Suprapubic skin (tissue), 4 donors: ENCODE measurements around the gene CDKN1A. TPM values are rescaled to one million over a fixed set of nuclear protein-coding genes. Genes with fewer than 3 reads are reported as not detected.
A peak's percentile ranks its signal among the peaks of the same experiment; 100 is the strongest.

Experiments used
- DNase-seq, 2 donors: peaks; one replicate each; pipeline ENCODE4 v3.0.0-alpha.2; 2019; ENCODE audit warnings: low spot score in 2 of 2
- H3K27ac ChIP-seq: fragments of 200-600 bp; sonication (generic); one replicate; pipeline ENCODE4 v1.5.1; 2019
- H3K27me3 ChIP-seq: fragments of 200-600 bp; sonication (generic); one replicate; pipeline ENCODE4 v1.5.1; 2019
- H3K36me3 ChIP-seq: fragments of 200-600 bp; sonication (generic); one replicate; pipeline ENCODE4 v1.5.1; 2019
- H3K4me1 ChIP-seq: fragments of 200-600 bp; sonication (generic); one replicate; pipeline ENCODE4 v1.5.1; 2019
- H3K4me3 ChIP-seq: fragments of 200-600 bp; sonication (generic); one replicate; pipeline ENCODE4 v1.5.1; 2019; ENCODE audit warnings: mild to moderate bottlenecking
- H3K9me3 ChIP-seq: fragments of 200-600 bp; sonication (generic); one replicate; pipeline ENCODE4 v1.5.1; 2019
- EP300 ChIP-seq: sonication (generic); formaldehyde crosslinking; IDR thresholded peaks from one replicate; pipeline ENCODE4 v1.6.1; 2017; ENCODE audit warnings: antibody characterized with exemption
- POLR2A ChIP-seq, 2 donors: fragments of 450-650 bp; IDR thresholded peaks; one replicate each; pipeline ENCODE4 v1.6.1; 2017; ENCODE audit warnings: antibody characterized with exemption in 2 of 2, mild to moderate bottlenecking in 2 of 2, moderate library complexity in 2 of 2
- POLR2AphosphoS5 ChIP-seq, 3 donors: sonication (generic); formaldehyde crosslinking; IDR thresholded peaks; one replicate each; pipeline ENCODE4 v1.6.1; 2017; ENCODE audit warnings: antibody characterized with exemption in 3 of 3
- WGBS: methylation state at CpG from one replicate; pipeline ENCODE4 v1.1.5; 2018; 5-methylcytosine and 5-hydroxymethylcytosine counted together
- total RNA-seq, 4 donors: library from RNA; depleted of rRNA; stranded (reverse); fragments of >200 nt; gene quantifications; one replicate each; pipeline ENCODE4 v1.1.0, GENCODE V29; 2016
- TF ChIP-seq, protein P1 (sequence below), 2 donors: fragments of 200-600 bp in 1 of 2; fragments of 450-650 bp in 1 of 2; sonication (generic) in 1 of 2; IDR thresholded peaks; one replicate each; pipeline ENCODE4 v1.5.1; 2016 to 2019; ENCODE audit warnings: antibody characterized with exemption in 2 of 2, mild to moderate bottlenecking in 1 of 2, moderate library complexity in 1 of 2

Gene CDKN1A
- total RNA-seq, 4 donors from 2014 or later = 138 to 315 (median 207) TPM

DNA sequence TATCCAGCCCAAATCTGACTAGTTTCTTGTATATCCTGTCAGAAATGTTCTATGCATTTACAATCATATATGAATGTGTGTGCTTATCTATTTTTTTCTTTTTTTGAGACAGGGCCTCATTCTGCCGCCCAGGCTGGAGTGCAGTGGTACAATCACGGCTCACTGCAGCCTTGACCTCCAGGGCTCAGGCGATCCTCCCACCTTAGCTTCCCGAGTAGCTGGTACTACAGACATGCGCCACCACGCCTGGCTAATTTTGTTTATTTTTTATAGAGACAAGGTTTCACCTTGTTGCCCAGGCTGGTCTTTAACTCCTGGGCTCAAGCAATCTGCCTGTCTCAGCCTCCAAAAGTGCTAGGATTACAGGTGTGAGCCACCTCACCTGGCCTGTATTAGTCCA is 16.1 kb downstream of the CDKN1A start:
- H3K27me3 ChIP-seq = no peaks in the 10 kb centered on the region
- TF ChIP-seq EP300 = no peak
- no peak for TF ChIP-seq POLR2AphosphoS5 (IDR thresholded peaks at IDR 0.05)
- TF ChIP-seq POLR2A (IDR thresholded peaks at IDR 0.05) = no peak
- TF ChIP-seq, protein P1, sequence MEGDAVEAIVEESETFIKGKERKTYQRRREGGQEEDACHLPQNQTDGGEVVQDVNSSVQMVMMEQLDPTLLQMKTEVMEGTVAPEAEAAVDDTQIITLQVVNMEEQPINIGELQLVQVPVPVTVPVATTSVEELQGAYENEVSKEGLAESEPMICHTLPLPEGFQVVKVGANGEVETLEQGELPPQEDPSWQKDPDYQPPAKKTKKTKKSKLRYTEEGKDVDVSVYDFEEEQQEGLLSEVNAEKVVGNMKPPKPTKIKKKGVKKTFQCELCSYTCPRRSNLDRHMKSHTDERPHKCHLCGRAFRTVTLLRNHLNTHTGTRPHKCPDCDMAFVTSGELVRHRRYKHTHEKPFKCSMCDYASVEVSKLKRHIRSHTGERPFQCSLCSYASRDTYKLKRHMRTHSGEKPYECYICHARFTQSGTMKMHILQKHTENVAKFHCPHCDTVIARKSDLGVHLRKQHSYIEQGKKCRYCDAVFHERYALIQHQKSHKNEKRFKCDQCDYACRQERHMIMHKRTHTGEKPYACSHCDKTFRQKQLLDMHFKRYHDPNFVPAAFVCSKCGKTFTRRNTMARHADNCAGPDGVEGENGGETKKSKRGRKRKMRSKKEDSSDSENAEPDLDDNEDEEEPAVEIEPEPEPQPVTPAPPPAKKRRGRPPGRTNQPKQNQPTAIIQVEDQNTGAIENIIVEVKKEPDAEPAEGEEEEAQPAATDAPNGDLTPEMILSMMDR (IDR thresholded peaks at IDR 0.05) = no peak
- H3K27ac ChIP-seq = no peak overlapping the region
- H3K4me3 ChIP-seq = no peak overlapping the region
- WGBS = 85% methylated on average over 6 of the region's 6 CpGs
- no peaks in the 10 kb centered on the region for H3K9me3 ChIP-seq
- DNase-seq = peak in 1 of 2 donors; percentile 20
- no peaks in the 10 kb centered on the region for H3K36me3 ChIP-seq
- H3K4me1 ChIP-seq = peaks cover 23% of the 10 kb centered on the region

DNA sequence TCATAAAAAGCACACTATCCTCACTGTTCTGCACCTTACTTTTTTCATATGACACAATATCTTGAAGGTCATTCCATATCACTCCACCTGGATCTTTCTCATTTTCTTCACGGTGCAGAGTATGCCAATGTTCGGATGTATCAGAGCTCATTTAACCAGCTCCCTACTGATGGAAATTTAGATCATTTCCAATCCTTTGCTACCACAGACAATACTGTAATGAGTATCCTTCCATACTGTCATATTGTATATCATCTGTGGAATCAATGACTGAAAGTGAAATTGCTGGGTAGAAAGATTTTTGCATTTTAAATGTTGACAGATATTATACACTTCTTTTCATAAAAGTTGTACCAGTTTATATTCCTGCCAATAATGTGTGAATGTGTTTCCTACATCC is 16.9 kb downstream of the CDKN1A start:
- TF ChIP-seq POLR2AphosphoS5 (IDR thresholded peaks at IDR 0.05) (no peak), POLR2A (IDR thresholded peaks at IDR 0.05) (no peak), EP300 (no peak)
- TF ChIP-seq, protein P1 (IDR thresholded peaks at IDR 0.05) = no peak
- Histone ChIP-seq H3K27me3 (no peaks in the 10 kb centered on the region), H3K36me3 (no peaks in the 10 kb centered on the region), H3K4me1 (peaks cover 23% of the 10 kb centered on the region), H3K4me3 (no peak overlapping the region), H3K9me3 (no peaks in the 10 kb centered on the region), H3K27ac (no peak overlapping the region)
- DNase-seq = no peak
- 75% methylated on average over 2 of the region's 2 CpGs for WGBS

DNA sequence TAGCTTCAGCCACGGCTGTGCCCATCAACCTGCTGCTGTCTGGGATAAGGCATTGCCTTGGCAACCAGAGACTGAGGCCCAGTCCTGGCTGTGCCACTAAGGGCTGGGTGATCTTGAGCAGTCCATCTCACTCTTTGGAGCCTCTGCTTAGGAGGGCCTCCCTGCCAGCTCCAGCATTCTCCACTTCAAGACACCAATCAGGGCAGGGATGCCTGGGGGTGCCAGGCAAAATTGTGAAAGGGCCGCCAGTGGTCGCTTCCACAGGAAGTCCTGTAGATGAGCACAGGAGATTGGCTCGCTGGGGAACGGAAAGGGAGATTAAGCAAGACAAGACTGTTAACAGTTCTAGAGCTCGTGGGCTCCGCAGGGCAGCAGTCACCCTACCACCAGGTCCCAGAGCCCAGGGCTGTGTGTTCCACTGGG is 19.0 kb downstream of the CDKN1A start, which contains the start of gene RAB44:
Gene RAB44, plus strand, starts transcription at position 346 of the 423 bp plus-strand sequence. CDS start 6,410 bp downstream, outside the sequence.
- H3K36me3 ChIP-seq = no peaks in the 10 kb centered on the region
- DNase-seq = peak; percentile 63 to 74
- no peak within 1 kb of the TSS for H3K27ac ChIP-seq
- H3K4me3 ChIP-seq = no peak within 1 kb of the TSS
- 98% methylated on average over 7 of the region's 7 CpGs for WGBS
- peaks cover 11% of the 10 kb centered on the region for H3K4me1 ChIP-seq
- H3K9me3 ChIP-seq = no peaks in the 10 kb centered on the region
- TF ChIP-seq, protein P1 (IDR thresholded peaks at IDR 0.05) = no peak
- H3K27me3 ChIP-seq = no peaks in the 10 kb centered on the region

DNA sequence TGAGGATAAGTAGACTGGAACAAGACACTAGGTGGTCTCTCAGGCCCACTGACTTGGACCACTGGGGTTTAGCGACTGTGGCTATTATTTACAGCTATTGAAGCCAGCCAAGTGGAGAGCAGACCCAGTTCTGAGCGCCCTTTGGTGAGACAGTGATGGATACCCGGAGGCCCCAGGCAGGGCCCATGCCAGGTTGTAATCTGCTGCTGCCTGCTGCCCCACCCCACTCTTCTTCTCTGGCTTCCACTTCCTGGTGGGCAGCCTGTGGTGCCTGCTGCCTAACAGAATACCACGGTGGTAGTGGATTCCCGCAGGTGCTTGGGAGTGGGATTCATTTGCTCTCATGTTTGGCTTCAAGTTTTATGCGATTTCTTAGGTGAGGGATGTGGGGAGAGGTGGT is 19.7 kb downstream of the CDKN1A start:
- H3K4me3 ChIP-seq = no peak overlapping the region
- H3K4me1 ChIP-seq = peaks cover 4% of the 10 kb centered on the region
- no peak overlapping the region for H3K27ac ChIP-seq
- WGBS = 83% methylated on average over 5 of the region's 6 CpGs
- H3K36me3 ChIP-seq = no peaks in the 10 kb centered on the region
- no peaks in the 10 kb centered on the region for H3K9me3 ChIP-seq
- no peaks in the 10 kb centered on the region for H3K27me3 ChIP-seq
- TF ChIP-seq, protein P1 (IDR thresholded peaks at IDR 0.05) = no peak
- TF ChIP-seq POLR2AphosphoS5 (IDR thresholded peaks at IDR 0.05) (no peak), EP300 (no peak), POLR2A (IDR thresholded peaks at IDR 0.05) (no peak)
- peak in 1 of 2 donors; percentile 53 for DNase-seq

DNA sequence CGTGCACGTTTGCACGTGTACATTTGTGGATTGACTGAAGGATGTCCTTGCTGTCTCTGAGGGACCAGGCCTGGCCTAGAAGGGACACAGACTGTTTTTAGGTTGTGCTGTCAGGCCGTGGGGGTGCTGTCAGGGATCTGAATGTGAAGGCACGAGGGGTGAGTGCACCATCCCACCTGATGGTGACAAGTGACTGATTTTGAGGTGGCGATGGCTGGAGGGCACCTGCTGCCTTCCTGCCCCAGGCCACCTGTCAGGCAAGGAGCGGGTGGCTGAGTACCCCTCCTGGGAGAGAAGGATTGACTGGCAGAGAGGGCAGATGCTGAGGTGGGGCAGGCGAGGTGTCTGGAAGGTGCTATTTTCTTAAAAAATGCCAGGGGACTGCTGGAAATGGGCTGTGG is 20.4 kb downstream of the CDKN1A start:
- whole genome bisulfite sequencing = 92% methylated on average over 8 of the region's 8 CpGs
- no peak overlapping the region for H3K4me3 ChIP-seq
- no peak for TF ChIP-seq POLR2AphosphoS5 (IDR thresholded peaks at IDR 0.05)
- TF ChIP-seq, protein P1 (IDR thresholded peaks at IDR 0.05) = no peak
- no peak for TF ChIP-seq EP300
- TF ChIP-seq POLR2A (IDR thresholded peaks at IDR 0.05) = no peak
- no peak overlapping the region for H3K27ac ChIP-seq
- H3K4me1 ChIP-seq = no peaks in the 10 kb centered on the region
- no peaks in the 10 kb centered on the region for H3K27me3 ChIP-seq
- peak in 1 of 2 donors; percentile 63 for DNase-seq
- no peaks in the 10 kb centered on the region for H3K9me3 ChIP-seq
- H3K36me3 ChIP-seq = no peaks in the 10 kb centered on the region
